Retinal pigment epithelial cell (primary cell): ENCODE data around the gene SLC6A2.

Source experiments
- DNase-seq: peaks from one replicate; pipeline ENCODE4 v3.0.0-alpha.2; 2010; ENCODE audit warnings: low read depth
- H3K4me3 ChIP-seq: 2 replicates; pipeline ENCODE4 v1.5.1; 2011; ENCODE audit warnings: mild to moderate bottlenecking, low read length, control low read depth, moderate library complexity
- TF ChIP-seq, protein P1 (sequence below): conservative IDR thresholded peaks from 2 replicates; pipeline ENCODE4 v1.5.1; 2011; ENCODE audit warnings: low read depth, low read length, control low read depth, inconsistent platforms

SLC6A2 gene

DNA sequence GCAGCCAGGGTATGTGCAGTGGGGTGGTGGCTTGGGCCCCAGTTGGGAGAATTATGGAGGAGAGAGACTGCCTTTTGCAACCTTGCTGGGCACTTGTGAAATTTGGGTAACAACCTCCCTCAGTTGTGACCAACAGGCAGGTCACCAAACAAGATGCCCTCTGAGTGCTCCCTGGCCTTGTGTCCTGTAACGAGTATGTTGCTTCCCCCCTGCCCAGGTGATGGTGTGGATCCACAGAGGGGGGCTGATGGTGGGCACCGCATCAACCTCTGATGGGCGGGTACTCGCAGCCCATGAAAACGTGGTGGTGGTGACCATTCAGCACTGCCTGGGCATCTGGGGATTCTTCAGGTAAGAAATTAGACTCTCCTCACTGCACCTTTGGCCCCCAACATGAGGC is 74.3 kb downstream of the SLC6A2 start:
- TF ChIP-seq, protein P1, sequence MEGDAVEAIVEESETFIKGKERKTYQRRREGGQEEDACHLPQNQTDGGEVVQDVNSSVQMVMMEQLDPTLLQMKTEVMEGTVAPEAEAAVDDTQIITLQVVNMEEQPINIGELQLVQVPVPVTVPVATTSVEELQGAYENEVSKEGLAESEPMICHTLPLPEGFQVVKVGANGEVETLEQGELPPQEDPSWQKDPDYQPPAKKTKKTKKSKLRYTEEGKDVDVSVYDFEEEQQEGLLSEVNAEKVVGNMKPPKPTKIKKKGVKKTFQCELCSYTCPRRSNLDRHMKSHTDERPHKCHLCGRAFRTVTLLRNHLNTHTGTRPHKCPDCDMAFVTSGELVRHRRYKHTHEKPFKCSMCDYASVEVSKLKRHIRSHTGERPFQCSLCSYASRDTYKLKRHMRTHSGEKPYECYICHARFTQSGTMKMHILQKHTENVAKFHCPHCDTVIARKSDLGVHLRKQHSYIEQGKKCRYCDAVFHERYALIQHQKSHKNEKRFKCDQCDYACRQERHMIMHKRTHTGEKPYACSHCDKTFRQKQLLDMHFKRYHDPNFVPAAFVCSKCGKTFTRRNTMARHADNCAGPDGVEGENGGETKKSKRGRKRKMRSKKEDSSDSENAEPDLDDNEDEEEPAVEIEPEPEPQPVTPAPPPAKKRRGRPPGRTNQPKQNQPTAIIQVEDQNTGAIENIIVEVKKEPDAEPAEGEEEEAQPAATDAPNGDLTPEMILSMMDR, result no peak
- DNase-seq, result no peak

GRCh38 chr16:55732496-55732895 is 76.7 kb downstream of the SLC6A2 start:
- DNase-seq, result no peak
- TF ChIP-seq, protein P1, result no peak

More for the DNA sequence above, 74.3 kb downstream of the SLC6A2 start:
- no peak overlapping the region for H3K4me3 ChIP-seq

GRCh38 chr16:55734665-55735064 is 78.9 kb downstream of the SLC6A2 start:
- no peak overlapping the region for H3K4me3 ChIP-seq
- TF ChIP-seq, protein P1, result no peak

More at GRCh38 chr16:55732496-55732895, 76.7 kb downstream of the SLC6A2 start:
- H3K4me3 ChIP-seq, result no peak overlapping the region

GRCh38 chr16:55735120-55735781 is 79.5 kb downstream of the SLC6A2 start:
- no peak for DNase-seq
- H3K4me3 ChIP-seq, result no peak overlapping the region
- TF ChIP-seq, protein P1, result no peak

More at GRCh38 chr16:55734665-55735064, 78.9 kb downstream of the SLC6A2 start:
- DNase-seq, result no peak

DNA sequence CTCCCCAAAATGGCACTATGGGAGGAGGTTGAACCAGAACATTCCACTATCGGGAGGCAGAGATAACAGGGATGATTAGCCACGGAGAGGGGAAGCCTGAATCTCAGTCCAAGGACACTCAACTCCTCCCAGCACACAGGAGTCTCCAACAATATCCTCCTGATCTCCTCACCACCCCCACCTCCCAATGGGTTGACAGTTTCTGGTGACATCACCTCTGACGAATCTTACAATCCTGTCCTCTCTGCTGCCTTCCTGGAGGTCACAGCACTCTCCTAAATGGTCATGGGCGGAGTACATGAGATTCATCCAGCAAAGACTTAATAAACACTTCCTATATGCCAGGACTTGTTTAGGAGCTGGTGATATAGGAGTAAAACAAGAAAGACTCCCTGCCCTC is 80.9 kb downstream of the SLC6A2 start:
- DNase-seq, result no peak
- TF ChIP-seq, protein P1, result no peak
- H3K4me3 ChIP-seq, result no peak overlapping the region

- DNase-seq, result no peak
- no peak overlapping the region for H3K4me3 ChIP-seq
- TF ChIP-seq, protein P1, result no peak
Measured at GRCh38 chr16:55737318-55737717, 81.5 kb downstream of the SLC6A2 start.

- TF ChIP-seq, protein P1, result no peak
- H3K4me3 ChIP-seq, result no peak overlapping the region
- no peak for DNase-seq
Measured at GRCh38 chr16:55737966-55738365, 82.2 kb downstream of the SLC6A2 start.
